Stimulated activated naive B cell treated with anti-CD40 and anti-IgM and Interleukin-4, amounts not matched to agents 10 μg/mL and 1 μg/mL and 100 μg/mL, for 72 hours (primary cell): ENCODE results near the gene NPW.
A peak's percentile ranks its signal among the peaks of the same experiment; 100 is the strongest.

Experiments used
- ATAC-seq, 2 donors: fragments of 150-1000 bp; cut with Tn5 transposase; replicated peaks; 2 replicates each; pipeline ENCODE4 v1.10.0; 2021; ENCODE audit warnings: moderate library complexity in 1 of 2
- DNase-seq: peaks from one replicate; pipeline ENCODE4 v3.0.0; 2021
- H3K27ac Mint-ChIP-seq: one replicate; pipeline ENCODE4 v1.8.0; 2022; ENCODE audit warnings: mild to moderate bottlenecking, mixed read lengths
- H3K27me3 Mint-ChIP-seq, 2 donors: one replicate each; pipeline ENCODE4 v1.8.0; 2022; ENCODE audit warnings: mixed read lengths in 2 of 2
- H3K36me3 Mint-ChIP-seq, 2 donors: one replicate each; pipeline ENCODE4 v1.8.0; 2022; ENCODE audit warnings: mixed read lengths in 2 of 2, mild to moderate bottlenecking in 1 of 2
- H3K4me1 Mint-ChIP-seq, 2 donors: one replicate each; pipeline ENCODE4 v1.8.0; 2022; ENCODE audit warnings: mixed read lengths in 2 of 2, mild to moderate bottlenecking in 1 of 2
- H3K4me3 Mint-ChIP-seq, 2 donors: one replicate each; pipeline ENCODE4 v1.8.0; 2022; ENCODE audit warnings: mild to moderate bottlenecking in 2 of 2, mixed read lengths in 2 of 2, moderate library complexity in 1 of 2
- H3K9me3 Mint-ChIP-seq, 2 donors: one replicate each; pipeline ENCODE4 v1.8.0; 2022; ENCODE audit warnings: mixed read lengths in 2 of 2, mild to moderate bottlenecking in 1 of 2

The NPW gene

DNA sequence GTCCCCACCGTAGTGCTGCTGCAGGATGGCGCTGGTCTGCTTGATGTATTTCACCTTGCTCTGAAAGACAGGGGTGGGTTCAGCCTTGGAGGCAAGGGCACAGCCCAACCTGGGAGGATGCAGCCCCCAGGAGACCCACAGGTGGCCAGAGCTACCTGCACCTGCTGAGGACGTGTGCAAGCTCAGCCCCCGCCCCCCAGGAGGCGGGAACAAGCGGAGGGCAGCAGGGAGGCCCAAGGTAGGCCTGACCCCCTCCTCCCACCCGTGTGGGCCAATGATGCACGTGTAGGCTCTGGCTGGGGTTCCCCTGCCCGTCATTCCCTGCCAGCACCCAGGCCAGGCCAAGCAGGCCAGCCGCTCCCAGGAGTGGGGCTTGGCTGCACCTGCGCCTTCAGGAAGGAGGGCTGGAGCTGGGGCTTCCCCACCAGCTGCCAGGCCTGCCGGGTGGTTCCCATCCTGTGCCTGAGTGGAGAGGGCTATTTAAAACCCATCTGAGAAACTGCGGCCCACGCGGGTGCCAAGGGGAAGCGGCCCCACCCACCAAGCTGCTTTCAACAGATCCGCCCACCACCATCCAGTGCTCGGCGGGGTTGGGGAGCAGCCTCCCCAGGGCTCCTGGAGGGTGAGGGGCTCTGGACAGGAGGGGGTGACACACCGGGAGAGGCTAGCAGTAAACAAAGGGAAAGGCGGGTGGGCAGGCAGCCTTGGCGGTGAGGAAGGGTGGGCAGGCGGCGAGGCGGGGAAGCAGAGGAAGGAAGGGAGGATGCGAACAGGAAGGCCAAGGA, 24.3 kb downstream of the NPW start:
- ATAC-seq: peak in 1 of 2 donors; percentile 9
- Mint-ChIP-seq H3K9me3 (no peaks in the 10 kb centered on the region), H3K27ac (peak overlapping the region; percentile 47), H3K4me1 (peaks cover 23 to 37% of the 10 kb centered on the region in 2 donors), H3K27me3 (no peaks in the 10 kb centered on the region), H3K36me3 (peaks cover 4 to 8% of the 10 kb centered on the region in 2 donors), H3K4me3 (peak overlapping the region; percentile 6 to 22)
- peak; percentile 35 for DNase-seq

DNA sequence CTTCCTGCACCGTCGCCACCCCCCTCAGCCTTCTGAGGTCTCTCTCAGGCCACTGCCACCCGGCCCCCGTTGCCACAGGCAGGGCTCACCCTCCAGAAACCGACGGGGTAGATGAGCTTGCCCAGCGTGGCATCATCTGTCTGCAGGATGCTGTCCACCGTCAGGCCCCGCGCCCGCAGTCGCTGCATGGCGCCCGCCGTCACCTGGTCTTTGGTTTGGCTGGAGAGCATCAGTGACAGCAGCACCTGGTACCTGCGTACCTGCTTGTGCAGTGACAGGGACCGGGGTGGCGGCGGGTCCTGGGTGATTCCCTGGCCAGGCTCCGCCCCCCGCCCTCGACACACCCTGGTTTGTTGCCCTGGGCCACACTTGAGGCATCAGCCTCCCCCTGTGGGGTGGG, 25.0 kb downstream of the NPW start:
- H3K36me3 Mint-ChIP-seq: peaks cover 4 to 8% of the 10 kb centered on the region in 2 donors
- peaks cover 24 to 38% of the 10 kb centered on the region in 2 donors for H3K4me1 Mint-ChIP-seq
- no peaks in the 10 kb centered on the region for H3K9me3 Mint-ChIP-seq
- DNase-seq (no peak), ATAC-seq (no peak)
- no peaks in the 10 kb centered on the region for H3K27me3 Mint-ChIP-seq
- H3K4me3 Mint-ChIP-seq: no peak overlapping the region
- H3K27ac Mint-ChIP-seq: no peak overlapping the region

DNA sequence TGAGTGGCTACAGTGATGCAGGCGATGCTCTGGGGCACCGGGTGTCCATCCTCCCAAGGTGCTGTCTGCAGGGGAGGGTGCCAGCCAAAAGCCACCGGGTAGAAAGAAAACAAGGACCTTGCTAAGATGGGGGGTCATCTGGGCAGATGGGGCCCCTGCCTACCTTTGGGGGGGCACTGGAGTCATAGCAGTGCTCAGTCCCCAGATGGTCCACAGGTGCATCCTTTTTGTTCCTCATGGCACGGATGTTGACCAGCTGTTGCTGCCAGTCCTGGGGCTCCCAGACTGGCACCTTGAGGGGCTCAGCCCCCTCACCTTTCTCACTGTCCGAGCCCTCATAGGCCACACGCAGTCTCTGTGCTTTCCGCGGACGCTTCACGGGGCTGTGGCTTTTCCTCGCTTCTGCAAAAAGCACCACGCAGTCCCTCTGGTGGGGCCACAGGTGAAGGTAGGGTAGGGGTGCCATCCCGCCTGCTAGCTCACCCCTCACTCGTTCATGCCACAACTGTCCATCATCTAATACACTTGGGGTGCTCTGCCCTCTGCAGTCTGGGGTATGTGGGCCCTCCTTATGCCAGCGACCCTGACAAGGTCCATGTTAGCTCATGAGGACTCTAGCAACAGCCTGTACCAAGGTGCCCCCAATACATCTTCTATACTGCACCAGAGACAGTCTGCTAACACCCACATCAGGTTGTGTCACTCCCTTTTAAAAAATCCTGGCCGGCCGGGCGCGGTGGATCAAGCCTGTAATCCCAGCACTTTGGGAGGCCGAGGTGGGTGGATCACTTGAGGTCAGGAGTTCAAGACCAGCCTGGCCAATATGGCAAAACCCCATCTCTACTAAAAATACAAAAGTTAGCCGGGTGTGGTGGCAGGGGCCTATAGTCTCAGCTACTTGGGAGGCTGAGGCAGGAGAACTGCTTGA, 26.6 kb downstream of the NPW start:
- H3K4me3 Mint-ChIP-seq: peak overlapping the region; percentile 93 to 95
- no peak for ATAC-seq
- no peak overlapping the region for H3K27ac Mint-ChIP-seq

DNA sequence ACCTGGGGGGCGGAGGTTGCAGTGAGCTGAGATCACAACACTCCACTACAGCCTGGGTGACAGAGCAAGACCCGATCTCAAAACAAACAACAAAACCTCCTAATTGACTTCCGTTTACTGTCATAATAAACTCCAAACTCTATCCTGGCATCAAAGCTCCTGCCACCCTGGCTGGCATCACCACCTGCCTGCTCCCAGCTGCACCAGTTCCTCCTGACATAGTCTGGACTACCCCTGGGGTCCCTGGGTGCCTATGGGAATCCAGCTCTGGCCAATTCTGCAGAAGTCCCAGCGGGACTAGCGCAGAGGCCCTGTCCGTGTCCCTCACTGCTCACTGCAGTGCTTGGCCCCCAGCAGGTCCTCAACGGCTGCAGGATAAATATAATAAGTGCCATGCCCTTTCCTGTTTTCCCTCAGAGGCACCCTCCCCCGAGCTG, 27.3 kb downstream of the NPW start:
- ATAC-seq (peak in 1 of 2 donors; percentile 0), DNase-seq (no peak)
- Mint-ChIP-seq H3K4me1 (peaks cover 24 to 38% of the 10 kb centered on the region in 2 donors), H3K27me3 (no peaks in the 10 kb centered on the region), H3K9me3 (no peaks in the 10 kb centered on the region), H3K36me3 (peaks cover 9 to 18% of the 10 kb centered on the region in 2 donors), H3K4me3 (peak overlapping the region; percentile 93 to 95), H3K27ac (peak overlapping the region; percentile 89)

More for the DNA sequence above, 26.6 kb downstream of the NPW start:
- Mint-ChIP-seq H3K9me3 (no peaks in the 10 kb centered on the region), H3K27me3 (no peaks in the 10 kb centered on the region), H3K36me3 (peaks cover 6 to 13% of the 10 kb centered on the region in 2 donors), H3K4me1 (peaks cover 24 to 38% of the 10 kb centered on the region in 2 donors)
- no peak for DNase-seq

DNA sequence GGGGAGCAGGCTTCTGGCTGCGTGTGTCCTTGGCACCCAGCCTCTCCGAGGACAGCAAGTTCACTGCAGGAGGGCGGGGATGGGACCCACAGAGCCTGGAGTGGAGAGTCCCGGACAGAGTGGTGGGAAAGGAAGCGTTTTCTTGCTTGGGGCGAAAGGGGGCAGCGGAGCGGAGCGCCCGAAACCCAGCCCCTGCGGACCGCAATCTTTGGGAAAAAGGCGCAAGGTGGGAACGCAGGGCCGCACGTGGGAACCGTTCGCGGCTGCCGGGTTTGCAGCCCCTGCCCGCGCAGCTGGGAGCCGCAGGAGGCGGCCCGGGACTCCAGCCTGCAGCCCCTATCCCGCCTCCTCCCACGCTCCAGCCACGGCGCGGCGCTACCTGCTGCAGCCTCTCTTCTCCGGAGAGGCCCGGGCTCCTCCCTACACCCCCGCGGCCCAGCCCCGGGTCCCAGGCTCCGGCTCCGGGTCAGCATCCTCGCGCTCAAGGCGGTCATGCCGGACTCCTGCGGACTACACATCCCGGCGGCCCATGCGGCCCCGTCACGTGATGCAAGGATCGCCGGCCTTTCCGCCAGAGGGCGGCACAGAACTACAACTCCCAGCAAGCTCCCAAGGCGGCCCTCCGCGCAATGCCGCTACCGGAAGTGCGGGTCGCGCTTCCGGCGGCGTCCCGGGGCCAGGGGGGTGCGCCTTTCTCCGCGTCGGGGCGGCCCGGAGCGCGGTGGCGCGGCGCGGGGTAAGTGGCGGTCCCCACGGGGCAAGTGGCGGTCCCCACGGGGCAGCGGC, 27.9 kb downstream of the NPW start, which contains the start of the genes NTHL1 and TSC2:
Gene NTHL1 (minus strand): TSS at position 505 of the 786 bp plus-strand sequence. CDS start 11 bp downstream, at position 494.
Gene TSC2 (plus strand): TSS at position 656 of the 786 bp plus-strand sequence. CDS start 631 bp downstream, outside the sequence.
- peak within 1 kb of the TSS; percentile 93 to 95 for H3K4me3 Mint-ChIP-seq

DNA sequence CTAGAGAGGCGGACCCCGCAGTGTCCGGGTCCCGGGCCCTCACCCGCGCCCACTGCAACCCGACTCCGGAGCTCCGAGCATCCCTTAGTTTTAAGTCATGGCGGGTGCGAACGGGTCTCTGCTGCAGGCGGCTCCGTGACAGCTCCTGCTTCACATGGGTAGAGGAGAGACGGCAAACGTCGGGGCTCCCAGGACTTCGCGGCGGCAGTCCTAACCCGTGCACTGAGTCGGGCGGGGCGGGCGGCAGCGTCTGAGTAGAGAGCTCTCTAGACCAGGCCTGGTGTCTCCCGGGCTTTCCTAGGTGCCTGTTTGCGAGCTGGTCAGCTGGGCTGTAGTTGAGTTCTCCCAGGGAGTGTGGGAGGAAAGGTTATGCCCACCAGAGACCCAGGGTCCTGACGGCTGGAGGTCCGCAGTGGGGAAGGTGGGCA, 28.5 kb downstream of the NPW start:
- no peak for DNase-seq
- H3K27ac Mint-ChIP-seq: peak overlapping the region; percentile 85
- peaks cover 14 to 21% of the 10 kb centered on the region in 2 donors for H3K36me3 Mint-ChIP-seq
- no peaks in the 10 kb centered on the region for H3K9me3 Mint-ChIP-seq
- peak overlapping the region; percentile 93 to 95 for H3K4me3 Mint-ChIP-seq
- no peaks in the 10 kb centered on the region for H3K27me3 Mint-ChIP-seq
- ATAC-seq: peak; percentile 22 to 27
- H3K4me1 Mint-ChIP-seq: peaks cover 21 to 36% of the 10 kb centered on the region in 2 donors

More for the DNA sequence above, 27.9 kb downstream of the NPW start, which contains the start of the genes NTHL1 and TSC2:
- DNase-seq (peak; percentile 96), ATAC-seq (peak; percentile 96 to 98)
- Mint-ChIP-seq H3K4me1 (peaks cover 24 to 38% of the 10 kb centered on the region in 2 donors), H3K9me3 (no peaks in the 10 kb centered on the region), H3K27me3 (no peaks in the 10 kb centered on the region), H3K27ac (peak within 1 kb of the TSS; percentile 89), H3K36me3 (peaks cover 13 to 20% of the 10 kb centered on the region in 2 donors)

DNA sequence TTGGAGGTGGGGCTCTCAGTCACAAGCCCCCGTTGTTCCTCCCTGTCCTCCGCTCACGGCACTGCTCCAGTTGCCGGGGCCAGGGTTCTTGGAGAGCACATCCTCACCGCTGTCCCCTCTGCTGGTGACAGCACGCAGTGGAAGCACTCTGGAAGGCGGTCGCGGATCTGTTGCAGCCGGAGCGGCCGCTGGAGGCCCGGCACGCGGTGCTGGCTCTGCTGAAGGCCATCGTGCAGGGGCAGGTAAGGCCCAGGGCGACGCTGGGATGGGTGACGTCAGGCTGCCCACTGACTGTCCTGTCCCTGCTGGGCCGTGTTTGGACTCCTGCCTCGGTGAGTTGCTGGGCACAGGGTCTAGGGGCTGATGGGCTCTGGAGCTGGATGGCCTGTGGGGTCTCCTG, 33.6 kb downstream of the NPW start:
- no peak for DNase-seq
- Mint-ChIP-seq H3K27me3 (no peaks in the 10 kb centered on the region), H3K9me3 (no peaks in the 10 kb centered on the region), H3K27ac (no peak overlapping the region), H3K4me3 (no peak overlapping the region), H3K36me3 (peaks cover 28 to 38% of the 10 kb centered on the region in 2 donors), H3K4me1 (peaks cover 8% of the 10 kb centered on the region in 2 donors)
- ATAC-seq: no peak

DNA sequence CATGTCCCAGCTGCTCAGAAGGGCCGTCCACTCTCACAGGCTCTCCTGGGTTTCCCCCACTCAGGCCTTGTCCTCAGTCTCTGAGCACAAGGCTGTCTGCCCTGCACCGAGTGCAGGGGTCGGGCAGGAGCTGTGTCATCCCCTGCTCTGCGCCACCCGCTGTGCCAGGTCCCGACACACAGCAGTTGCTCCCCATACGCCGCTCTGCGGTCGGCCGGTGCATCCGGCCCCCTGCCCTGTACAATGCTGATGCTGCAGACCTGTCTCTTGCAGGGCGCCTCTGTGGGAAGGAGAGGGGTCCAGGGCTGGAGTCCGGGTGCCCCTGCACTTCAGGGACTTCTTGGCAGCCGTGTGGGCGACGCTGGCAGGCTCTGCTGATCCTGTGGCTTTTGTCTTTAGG, 34.3 kb downstream of the NPW start:
- H3K27ac Mint-ChIP-seq: peak overlapping the region; percentile 56
- H3K27me3 Mint-ChIP-seq: no peaks in the 10 kb centered on the region
- DNase-seq (no peak), ATAC-seq (no peak)
- no peak overlapping the region for H3K4me3 Mint-ChIP-seq
- H3K4me1 Mint-ChIP-seq: peaks cover 1 to 3% of the 10 kb centered on the region in 2 donors
- peaks cover 33 to 44% of the 10 kb centered on the region in 2 donors for H3K36me3 Mint-ChIP-seq
- H3K9me3 Mint-ChIP-seq: no peaks in the 10 kb centered on the region

DNA sequence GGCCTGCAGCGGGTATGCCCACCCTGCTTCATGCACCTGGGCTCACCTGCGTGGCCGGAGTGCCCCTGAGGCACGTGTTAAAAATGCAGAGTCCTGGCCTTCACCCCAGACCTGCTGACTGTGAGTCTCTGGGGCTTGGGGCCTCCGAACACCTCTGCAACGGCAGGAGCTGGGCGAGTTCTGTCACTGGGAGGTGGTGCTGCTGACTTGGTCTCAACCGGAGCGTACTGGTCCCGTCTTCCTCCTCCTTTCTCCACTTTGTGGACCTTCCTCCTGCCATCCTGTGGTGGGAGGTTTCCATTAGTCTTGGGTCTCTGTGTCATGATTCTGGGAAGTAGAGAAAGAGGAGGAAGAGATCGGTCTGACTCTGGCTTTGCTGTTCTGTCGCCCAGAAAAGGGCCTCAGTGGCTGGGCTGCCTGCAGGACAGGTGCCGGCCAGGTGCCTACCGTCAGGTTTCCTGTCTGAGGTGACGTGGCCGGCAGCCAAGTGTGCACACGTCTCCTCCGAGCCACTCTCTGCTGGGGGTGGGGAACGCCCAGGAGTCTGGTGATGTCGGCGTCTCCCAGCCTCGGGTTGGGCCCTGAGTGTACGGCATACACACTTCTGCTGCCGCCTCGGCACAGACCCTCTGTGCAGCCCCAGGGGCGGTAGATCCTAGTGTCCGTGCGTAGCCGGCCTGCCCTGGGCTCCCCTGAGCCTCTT, 35.1 kb downstream of the NPW start:
- Mint-ChIP-seq H3K4me1 (peaks cover 0 to 2% of the 10 kb centered on the region in 2 donors), H3K4me3 (no peak overlapping the region), H3K27me3 (no peaks in the 10 kb centered on the region), H3K9me3 (no peaks in the 10 kb centered on the region), H3K27ac (no peak overlapping the region), H3K36me3 (peaks cover 33 to 44% of the 10 kb centered on the region in 2 donors)
- DNase-seq (no peak), ATAC-seq (no peak)

DNA sequence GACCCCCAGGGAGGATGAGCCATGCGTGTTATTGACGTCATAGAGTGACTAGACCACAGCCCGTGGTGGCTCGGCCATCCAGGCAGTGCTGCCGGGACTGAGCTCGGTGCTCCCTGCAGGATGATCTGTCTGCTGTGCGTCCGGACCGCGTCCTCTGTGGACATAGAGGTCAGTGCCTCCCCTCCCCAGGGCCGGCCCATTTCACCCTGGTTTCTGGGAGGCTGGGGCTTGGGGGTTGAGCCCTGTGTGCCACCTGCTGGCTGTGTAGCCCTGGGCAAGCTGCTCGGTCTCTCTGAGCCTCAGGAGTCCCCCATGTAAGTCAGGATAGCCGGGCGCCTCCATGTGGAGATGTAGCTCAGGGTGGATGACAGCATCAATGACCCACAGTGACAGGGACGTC, 36.5 kb downstream of the NPW start:
- DNase-seq (no peak), ATAC-seq (no peak)
- no peaks in the 10 kb centered on the region for H3K27me3 Mint-ChIP-seq
- peaks cover 44 to 50% of the 10 kb centered on the region in 2 donors for H3K36me3 Mint-ChIP-seq
- no peaks in the 10 kb centered on the region for H3K9me3 Mint-ChIP-seq
- peaks cover 0 to 2% of the 10 kb centered on the region in 2 donors for H3K4me1 Mint-ChIP-seq
- H3K27ac Mint-ChIP-seq: no peak overlapping the region
- no peak overlapping the region for H3K4me3 Mint-ChIP-seq

DNA sequence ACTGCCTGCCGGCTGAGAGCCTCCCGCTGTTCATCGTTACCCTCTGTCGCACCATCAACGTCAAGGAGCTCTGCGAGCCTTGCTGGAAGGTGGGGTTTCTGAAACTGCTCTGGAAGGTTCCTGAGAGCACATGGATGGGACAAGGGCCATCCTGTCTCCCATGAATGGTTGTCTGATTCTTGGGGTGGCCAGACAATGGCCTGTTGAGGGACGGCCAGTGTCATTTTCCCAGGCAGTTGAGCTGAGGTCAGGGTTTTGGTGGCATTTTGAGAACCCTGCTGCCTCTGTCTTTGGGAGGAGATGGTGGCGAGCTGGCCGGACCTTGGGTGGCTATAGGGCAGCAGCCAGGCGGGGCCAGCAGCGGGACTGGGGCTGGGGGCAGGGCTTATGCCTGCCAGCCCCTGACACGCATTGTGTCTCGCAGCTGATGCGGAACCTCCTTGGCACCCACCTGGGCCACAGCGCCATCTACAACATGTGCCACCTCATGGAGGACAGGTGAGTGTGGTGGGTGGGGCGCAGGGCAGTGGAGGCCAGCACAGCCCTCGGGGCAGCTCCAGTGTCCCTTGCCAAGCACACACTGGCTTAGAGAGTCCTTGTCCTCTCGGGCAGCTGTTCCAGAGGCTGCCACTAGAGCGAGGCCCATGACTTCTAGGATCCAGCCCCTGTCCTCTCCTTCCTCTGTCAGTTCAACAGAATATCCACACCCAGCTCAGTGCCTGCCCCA, 37.3 kb downstream of the NPW start:
- ATAC-seq (no peak), DNase-seq (no peak)
- no peak overlapping the region for H3K27ac Mint-ChIP-seq
- peaks cover 44 to 45% of the 10 kb centered on the region in 2 donors for H3K36me3 Mint-ChIP-seq
- H3K27me3 Mint-ChIP-seq: no peaks in the 10 kb centered on the region
- no peak overlapping the region for H3K4me3 Mint-ChIP-seq
- H3K4me1 Mint-ChIP-seq: peaks cover 0 to 2% of the 10 kb centered on the region in 2 donors
- no peaks in the 10 kb centered on the region for H3K9me3 Mint-ChIP-seq

DNA sequence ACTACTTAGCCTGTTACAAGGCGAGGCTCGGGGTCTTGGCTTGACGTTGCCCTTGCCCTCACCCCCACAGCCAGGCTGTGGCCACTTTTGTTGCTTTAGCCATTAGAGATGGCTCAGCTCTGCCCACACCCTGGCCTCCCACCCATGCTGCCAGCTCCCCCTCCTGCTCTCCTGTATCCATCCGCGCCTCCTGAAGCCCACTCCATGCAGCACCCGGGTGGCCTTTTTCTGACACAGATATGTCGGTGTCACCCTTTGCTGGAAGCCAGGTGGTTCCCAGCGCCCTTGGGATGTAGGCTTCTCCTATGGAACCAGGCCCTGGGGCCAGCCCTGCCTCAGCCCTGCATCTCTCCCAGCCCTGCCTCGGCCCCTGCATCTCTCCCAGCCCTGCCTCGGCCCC, 37.9 kb downstream of the NPW start:
- Mint-ChIP-seq H3K9me3 (no peaks in the 10 kb centered on the region), H3K27ac (no peak overlapping the region), H3K4me3 (no peak overlapping the region), H3K36me3 (peaks cover 41 to 44% of the 10 kb centered on the region in 2 donors), H3K27me3 (no peaks in the 10 kb centered on the region), H3K4me1 (peaks cover 0 to 2% of the 10 kb centered on the region in 2 donors)
- ATAC-seq (no peak), DNase-seq (no peak)
